ENCODE results near the gene GPR31.

The GPR31 gene

GRCh38 chr6:167116109-167116837 lies 41.5 kb downstream of the GPR31 start:
- no peak for DNase-seq

- no peak for DNase-seq
Measured at GRCh38 chr6:167115054-167115453, 42.7 kb downstream of the GPR31 start.

GRCh38 chr6:167113935-167114910 lies 43.6 kb downstream of the GPR31 start:
- no peak for DNase-seq

- no peak for DNase-seq
Measured at GRCh38 chr6:167113047-167113754, 44.6 kb downstream of the GPR31 start.

GRCh38 chr6:167112421-167112820 lies 45.4 kb downstream of the GPR31 start:
- DNase-seq: no peak

- no peak for DNase-seq
Measured at GRCh38 chr6:167111597-167111996, 46.2 kb downstream of the GPR31 start.

- no peak for DNase-seq
Measured at GRCh38 chr6:167109651-167110050, 48.1 kb downstream of the GPR31 start.

GRCh38 chr6:167108278-167108677 lies 49.5 kb downstream of the GPR31 start:
- no peak for DNase-seq

GRCh38 chr6:167107787-167108186 lies 50.0 kb downstream of the GPR31 start:
- no peak for DNase-seq

GRCh38 chr6:167106406-167106805 lies 51.4 kb downstream of the GPR31 start:
- DNase-seq: no peak
